ENCODE measurements around the gene MVB12B.

The MVB12B gene

DNA sequence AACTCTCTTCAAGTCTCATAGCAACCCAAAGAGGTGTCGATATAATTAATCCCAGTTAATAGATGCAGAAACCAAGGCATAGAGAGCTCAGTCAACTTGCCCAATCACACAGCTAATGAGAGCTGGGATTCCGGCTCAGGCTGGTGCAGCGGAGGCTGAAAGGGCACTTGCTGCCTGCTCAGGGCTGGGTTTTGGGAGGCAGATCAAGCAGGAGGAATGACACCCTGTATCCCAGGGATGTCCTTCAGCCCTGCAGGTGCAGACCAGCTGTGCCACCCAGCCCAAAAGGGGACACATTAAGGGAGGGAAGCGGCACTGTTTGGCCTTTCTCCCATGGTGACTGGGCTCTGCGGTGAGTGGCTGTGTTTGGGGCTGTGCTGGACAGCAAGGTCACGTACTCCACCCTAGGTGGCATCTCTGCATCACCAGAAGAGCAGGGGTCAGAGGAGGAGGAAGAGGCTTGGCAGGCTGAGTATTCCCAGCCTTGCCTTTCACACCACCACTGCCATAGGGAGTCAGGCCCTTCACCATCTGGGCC is 124.1 kb downstream of the MVB12B start:
- Histone ChIP-seq H3K27me3 (ENCODE audit: low read length) (no peaks in the 10 kb centered on the region), H3K4me2 (ENCODE audit: low read depth, low read length, poor library complexity, severe bottlenecking) (no peak overlapping the region), H3K9me3 (ENCODE audit: insufficient read depth, low read length) (no peaks in the 10 kb centered on the region), H3K9me2 (replicated peaks; ENCODE audit: insufficient read depth, low read length) (no peaks in the 10 kb centered on the region), H3K36me3 (ENCODE audit: low read length) (no peaks in the 10 kb centered on the region), H3F3A (ENCODE audit: insufficient read depth) (no peaks in the 10 kb centered on the region), H3K4me3 (ENCODE audit: insufficient read depth, low read length, poor library complexity, severe bottlenecking) (no peak overlapping the region), H4K20me1 (ENCODE audit: low read depth, low read length) (no peaks in the 10 kb centered on the region), H3K9ac (ENCODE audit: low read length) (no peak overlapping the region), H3K79me2 (ENCODE audit: insufficient read depth, low read length) (no peaks in the 10 kb centered on the region), H2AFZ (ENCODE audit: low read depth, low read length, severe bottlenecking) (no peak overlapping the region), H3K27ac (ENCODE audit: low read depth, low read length) (no peak overlapping the region)
- TF ChIP-seq EZH2phosphoT487 (conservative IDR thresholded peaks at IDR 0.05; ENCODE audit: low read length): no peak
- TF ChIP-seq, protein P1, sequence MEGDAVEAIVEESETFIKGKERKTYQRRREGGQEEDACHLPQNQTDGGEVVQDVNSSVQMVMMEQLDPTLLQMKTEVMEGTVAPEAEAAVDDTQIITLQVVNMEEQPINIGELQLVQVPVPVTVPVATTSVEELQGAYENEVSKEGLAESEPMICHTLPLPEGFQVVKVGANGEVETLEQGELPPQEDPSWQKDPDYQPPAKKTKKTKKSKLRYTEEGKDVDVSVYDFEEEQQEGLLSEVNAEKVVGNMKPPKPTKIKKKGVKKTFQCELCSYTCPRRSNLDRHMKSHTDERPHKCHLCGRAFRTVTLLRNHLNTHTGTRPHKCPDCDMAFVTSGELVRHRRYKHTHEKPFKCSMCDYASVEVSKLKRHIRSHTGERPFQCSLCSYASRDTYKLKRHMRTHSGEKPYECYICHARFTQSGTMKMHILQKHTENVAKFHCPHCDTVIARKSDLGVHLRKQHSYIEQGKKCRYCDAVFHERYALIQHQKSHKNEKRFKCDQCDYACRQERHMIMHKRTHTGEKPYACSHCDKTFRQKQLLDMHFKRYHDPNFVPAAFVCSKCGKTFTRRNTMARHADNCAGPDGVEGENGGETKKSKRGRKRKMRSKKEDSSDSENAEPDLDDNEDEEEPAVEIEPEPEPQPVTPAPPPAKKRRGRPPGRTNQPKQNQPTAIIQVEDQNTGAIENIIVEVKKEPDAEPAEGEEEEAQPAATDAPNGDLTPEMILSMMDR (IDR thresholded peaks at IDR 0.05; ENCODE audit: insufficient read depth, low read length, poor library complexity, severe bottlenecking): no peak

DNA sequence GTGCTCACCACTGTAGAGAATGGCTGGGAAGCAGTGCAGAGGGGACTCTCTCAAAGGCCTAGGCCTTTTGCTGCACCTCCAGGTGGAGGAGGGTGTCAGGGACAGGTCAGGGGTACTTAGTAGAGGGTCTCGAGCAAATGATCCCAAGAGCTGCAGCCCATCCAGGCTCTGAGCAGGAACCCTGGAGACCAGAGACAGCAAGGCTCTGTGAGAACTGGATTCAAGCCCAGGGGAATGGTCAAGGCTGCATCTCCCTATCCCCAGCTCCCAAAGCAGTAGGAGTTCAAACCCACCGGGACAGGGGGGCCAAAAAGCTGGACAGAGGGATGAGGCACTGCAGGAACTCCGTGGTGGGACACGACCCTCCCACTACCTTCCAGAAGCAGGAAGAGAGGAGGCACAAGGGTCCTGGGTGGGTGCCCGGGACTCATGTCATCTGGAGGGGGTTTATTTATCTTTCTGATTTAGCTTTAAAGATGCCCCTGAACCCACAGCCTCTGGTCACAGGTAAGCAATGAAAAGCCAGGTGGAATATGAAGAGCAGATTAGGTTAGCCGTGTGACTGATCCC is 124.8 kb downstream of the MVB12B start:
- Histone ChIP-seq H4K20me1 (ENCODE audit: low read depth, low read length) (no peaks in the 10 kb centered on the region), H3K4me2 (ENCODE audit: low read depth, low read length, poor library complexity, severe bottlenecking) (no peak overlapping the region), H3K9me2 (replicated peaks; ENCODE audit: insufficient read depth, low read length) (no peaks in the 10 kb centered on the region), H3K79me2 (ENCODE audit: insufficient read depth, low read length) (no peaks in the 10 kb centered on the region), H3K27ac (ENCODE audit: low read depth, low read length) (no peak overlapping the region), H3K36me3 (ENCODE audit: low read length) (no peaks in the 10 kb centered on the region), H3K9ac (ENCODE audit: low read length) (no peak overlapping the region), H3K4me3 (ENCODE audit: insufficient read depth, low read length, poor library complexity, severe bottlenecking) (no peak overlapping the region), H3K27me3 (ENCODE audit: low read length) (no peaks in the 10 kb centered on the region), H3F3A (ENCODE audit: insufficient read depth) (no peaks in the 10 kb centered on the region), H3K9me3 (ENCODE audit: insufficient read depth, low read length) (no peaks in the 10 kb centered on the region), H2AFZ (ENCODE audit: low read depth, low read length, severe bottlenecking) (no peak overlapping the region)
- TF ChIP-seq, protein P1 (IDR thresholded peaks at IDR 0.05; ENCODE audit: insufficient read depth, low read length, poor library complexity, severe bottlenecking): no peak
- no peak for TF ChIP-seq EZH2phosphoT487 (conservative IDR thresholded peaks at IDR 0.05; ENCODE audit: low read length)

DNA sequence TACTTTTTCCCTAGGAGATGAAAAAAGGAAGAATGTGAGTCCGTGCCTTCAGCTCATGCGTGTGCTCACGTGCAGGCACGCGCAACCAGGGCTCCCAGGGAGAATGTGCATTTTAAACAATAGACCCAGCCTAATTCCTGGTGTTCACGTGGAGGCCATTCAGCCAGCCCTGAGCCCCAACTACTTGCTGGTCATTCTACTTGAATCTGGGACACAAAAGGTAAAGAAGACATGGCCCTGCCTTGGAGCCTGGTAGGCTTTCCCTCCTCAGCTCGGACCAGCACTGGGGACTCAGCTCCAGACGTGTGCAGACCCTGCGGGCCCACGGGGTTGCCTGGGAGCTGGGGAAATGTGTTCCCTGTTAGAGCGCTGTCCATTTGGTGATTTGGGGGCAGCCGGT is 125.5 kb downstream of the MVB12B start:
- H3K4me2 ChIP-seq (ENCODE audit: low read depth, low read length, poor library complexity, severe bottlenecking): no peak overlapping the region
- no peaks in the 10 kb centered on the region for H3F3A ChIP-seq (ENCODE audit: insufficient read depth)
- no peaks in the 10 kb centered on the region for H3K9me3 ChIP-seq (ENCODE audit: insufficient read depth, low read length)
- H4K20me1 ChIP-seq (ENCODE audit: low read depth, low read length): no peaks in the 10 kb centered on the region
- H3K79me2 ChIP-seq (ENCODE audit: insufficient read depth, low read length): no peaks in the 10 kb centered on the region
- no peak overlapping the region for H3K27ac ChIP-seq (ENCODE audit: low read depth, low read length)
- H3K36me3 ChIP-seq (ENCODE audit: low read length): no peaks in the 10 kb centered on the region
- H2AFZ ChIP-seq (ENCODE audit: low read depth, low read length, severe bottlenecking): no peak overlapping the region
- no peak overlapping the region for H3K4me3 ChIP-seq (ENCODE audit: insufficient read depth, low read length, poor library complexity, severe bottlenecking)
- H3K27me3 ChIP-seq (ENCODE audit: low read length): no peaks in the 10 kb centered on the region
- no peak for TF ChIP-seq EZH2phosphoT487 (conservative IDR thresholded peaks at IDR 0.05; ENCODE audit: low read length)
- TF ChIP-seq, protein P1 (IDR thresholded peaks at IDR 0.05; ENCODE audit: insufficient read depth, low read length, poor library complexity, severe bottlenecking): no peak
- no peak overlapping the region for H3K9ac ChIP-seq (ENCODE audit: low read length)
- no peaks in the 10 kb centered on the region for H3K9me2 ChIP-seq (replicated peaks; ENCODE audit: insufficient read depth, low read length)

Measured in SU-DHL-6 (cell line).